Calu3 (cell line): ENCODE results near the gene ZBTB4. TPM values are rescaled to one million over a fixed set of nuclear protein-coding genes. Genes with fewer than 3 reads are reported as not detected.

Experiments
- BruUV-seq: library from RNA; stranded (reverse); fragments of 400-500 nt; replicated peaks from 2 replicates; lab custom pipeline; 2021; lab: Mats Ljungman, UMichigan
- CTCF ChIA-PET: fragments of 300-600 bp; sonication (Branson Sonifier 250); formaldehyde crosslinking; loops from one replicate; lab custom pipeline; 2022; ENCODE audit warnings: antibody characterized with exemption; lab: Charles Lee
- DNase-seq: peaks from one replicate; pipeline ENCODE4 v3.0.0; 2022
- H3K27ac Mint-ChIP-seq: one replicate; pipeline ENCODE4 v1.8.0; 2022; ENCODE audit warnings: mixed read lengths; ENCODE audit not compliant: unreplicated experiment
- H3K27me3 Mint-ChIP-seq: one replicate; pipeline ENCODE4 v1.8.0; 2022; ENCODE audit warnings: mixed read lengths; ENCODE audit not compliant: unreplicated experiment
- H3K36me3 Mint-ChIP-seq: one replicate; pipeline ENCODE4 v1.8.0; 2022; ENCODE audit warnings: mild to moderate bottlenecking, moderate library complexity, mixed read lengths; ENCODE audit not compliant: insufficient read depth, unreplicated experiment
- H3K4me1 Mint-ChIP-seq: one replicate; pipeline ENCODE4 v1.8.0; 2022; ENCODE audit warnings: mild to moderate bottlenecking, low read depth, mixed read lengths; ENCODE audit not compliant: unreplicated experiment
- H3K4me3 Mint-ChIP-seq: one replicate; pipeline ENCODE4 v1.8.0; 2022; ENCODE audit warnings: mild to moderate bottlenecking, low read depth, moderate library complexity, mixed read lengths; ENCODE audit not compliant: unreplicated experiment
- H3K9me3 Mint-ChIP-seq: one replicate; pipeline ENCODE4 v1.8.0; 2022; ENCODE audit warnings: low read depth, mixed read lengths; ENCODE audit not compliant: unreplicated experiment
- CTCF ChIP-seq: fragments of 200-600 bp; IDR thresholded peaks from one replicate; pipeline ENCODE4 v1.8.0; 2022; ENCODE audit warnings: antibody characterized with exemption; ENCODE audit not compliant: unreplicated experiment
- intact Hi-C: fragments of 100-400 bp; cut with micrococcal nuclease; formaldehyde crosslinking; loops from one replicate; pipeline ENCODE4 v1.10.0; 2022; ENCODE audit not compliant: unreplicated experiment
- total RNA-seq: library from RNA; stranded (reverse); gene quantifications from 2 replicates; pipeline ENCODE4 v1.2.3, GENCODE V29; 2022

ZBTB4 gene
- total RNA-seq, 1 experiment from 2014 or later: 27.2 TPM

DNA sequence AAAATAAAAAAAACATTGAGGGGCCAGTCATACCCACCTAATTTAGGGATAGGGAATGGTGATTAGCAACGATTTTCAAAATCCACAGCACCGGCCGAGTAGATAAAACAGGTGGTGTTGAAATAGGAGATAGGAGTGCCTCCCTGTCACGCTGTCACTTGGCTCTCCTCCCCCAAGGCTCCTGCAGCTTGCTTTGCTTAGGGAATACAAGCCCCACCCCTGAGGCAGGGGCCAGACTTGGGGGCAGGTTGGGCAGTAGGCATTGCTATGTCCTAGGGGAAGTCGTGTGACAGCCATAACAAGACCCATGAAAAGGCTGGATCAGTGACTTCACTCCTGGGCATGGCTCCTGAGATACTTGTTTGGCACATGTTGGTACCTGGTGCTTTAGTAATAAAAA, 30.5 kb upstream of the ZBTB4 start:
- Mint-ChIP-seq H3K36me3 (peaks cover 40% of the 10 kb centered on the region), H3K4me3 (no peak overlapping the region), H3K9me3 (no peaks in the 10 kb centered on the region), H3K4me1 (no peaks in the 10 kb centered on the region), H3K27ac (no peak overlapping the region), H3K27me3 (no peaks in the 10 kb centered on the region)
- intact Hi-C loops: no loop called here
- no TSS peak for BruUV-seq
- TF ChIP-seq CTCF: no peak
- CTCF ChIA-PET: no interaction called here
- no peak for DNase-seq

DNA sequence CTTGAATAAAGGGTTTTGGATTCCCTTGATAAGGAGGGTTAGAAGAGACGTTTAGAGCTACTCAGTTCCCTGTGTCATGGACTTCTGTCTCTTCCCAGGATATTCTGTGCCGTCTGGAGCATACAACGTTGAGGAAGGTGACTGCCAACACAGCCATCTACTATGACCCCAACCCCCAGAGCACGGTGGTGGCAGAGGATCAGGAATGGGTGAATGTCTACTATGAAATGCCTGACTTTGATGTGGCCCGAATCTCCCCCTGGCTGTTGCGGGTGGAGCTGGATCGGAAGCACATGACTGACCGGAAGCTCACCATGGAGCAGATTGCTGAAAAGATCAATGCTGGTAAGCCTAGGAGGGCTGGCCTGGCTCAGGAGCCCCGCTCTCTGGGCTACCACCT, 29.4 kb upstream of the ZBTB4 start:
- Mint-ChIP-seq H3K4me1 (no peaks in the 10 kb centered on the region), H3K27me3 (no peaks in the 10 kb centered on the region), H3K27ac (no peak overlapping the region), H3K9me3 (no peaks in the 10 kb centered on the region), H3K36me3 (peaks cover 39% of the 10 kb centered on the region), H3K4me3 (no peak overlapping the region)
- CTCF ChIA-PET: no interaction called here
- DNase-seq: no peak
- BruUV-seq: no TSS peak
- intact Hi-C loops: no loop called here
- TF ChIP-seq CTCF: no peak

DNA sequence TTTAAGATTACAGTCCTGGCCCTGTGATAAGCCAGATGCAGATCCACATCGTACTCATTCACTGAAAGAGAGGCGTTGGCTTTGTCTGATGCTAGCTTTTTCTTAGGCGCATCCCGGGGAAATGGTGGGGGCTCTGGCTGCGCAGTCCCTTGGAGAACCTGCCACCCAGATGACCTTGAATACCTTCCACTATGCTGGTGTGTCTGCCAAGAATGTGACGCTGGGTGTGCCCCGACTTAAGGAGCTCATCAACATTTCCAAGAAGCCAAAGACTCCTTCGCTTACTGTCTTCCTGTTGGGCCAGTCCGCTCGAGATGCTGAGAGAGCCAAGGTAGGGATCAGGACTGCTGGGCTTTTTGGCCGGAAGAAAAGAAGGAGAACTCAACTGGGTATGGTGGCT, 28.7 kb upstream of the ZBTB4 start:
- no peak for DNase-seq
- H3K9me3 Mint-ChIP-seq: no peaks in the 10 kb centered on the region
- intact Hi-C loops: no loop called here
- TF ChIP-seq CTCF: no peak
- no peaks in the 10 kb centered on the region for H3K27me3 Mint-ChIP-seq
- CTCF ChIA-PET: no interaction called here
- no TSS peak for BruUV-seq
- H3K36me3 Mint-ChIP-seq: peaks cover 34% of the 10 kb centered on the region
- no peaks in the 10 kb centered on the region for H3K4me1 Mint-ChIP-seq
- no peak overlapping the region for H3K27ac Mint-ChIP-seq
- H3K4me3 Mint-ChIP-seq: no peak overlapping the region

- no TSS peak for BruUV-seq
- Mint-ChIP-seq H3K27ac (no peak overlapping the region), H3K9me3 (no peaks in the 10 kb centered on the region), H3K27me3 (no peaks in the 10 kb centered on the region), H3K36me3 (peaks cover 40% of the 10 kb centered on the region), H3K4me1 (no peaks in the 10 kb centered on the region), H3K4me3 (no peak overlapping the region)
- no peak for TF ChIP-seq CTCF
- DNase-seq: no peak
- CTCF ChIA-PET: no interaction called here
- intact Hi-C loops: no loop called here
Observed at GRCh38 chr17:7503521-7503920, 24.1 kb upstream of the ZBTB4 start.
